HG03521 (cell line): Measurements from ENCODE around the gene LGR6.
"Not testable (repeated sequence)": the region's sequence is repeated elsewhere in the genome, so short reads cannot be mapped to it uniquely, and the experiment has no call there.

ENCODE experiments used
- ATAC-seq: cut with Tn5 transposase; IDR thresholded peaks from one replicate; pipeline ENCODE4 v1.9.1; 2021; ENCODE audit warnings: mild to moderate bottlenecking, moderate library complexity; ENCODE audit not compliant: unreplicated experiment

The LGR6 gene

GRCh38 chr1:202254454-202255252 is 61.1 kb downstream of the LGR6 start:
- no peak for ATAC-seq

GRCh38 chr1:202255343-202255742 is 61.7 kb downstream of the LGR6 start:
- ATAC-seq, result no peak

- ATAC-seq, result no peak
Measured at GRCh38 chr1:202259705-202260104, 66.1 kb downstream of the LGR6 start.

- ATAC-seq, result not testable (repeated sequence)
Measured at GRCh38 chr1:202261209-202261958, 67.8 kb downstream of the LGR6 start.

GRCh38 chr1:202263628-202264027 is 70.0 kb downstream of the LGR6 start:
- no peak for ATAC-seq

GRCh38 chr1:202264300-202264699 is 70.7 kb downstream of the LGR6 start:
- no peak for ATAC-seq

GRCh38 chr1:202264726-202265125 is 71.1 kb downstream of the LGR6 start:
- ATAC-seq, result no peak

- ATAC-seq, result no peak
Measured at GRCh38 chr1:202266061-202266765, 72.6 kb downstream of the LGR6 start.

GRCh38 chr1:202268032-202268431 is 74.4 kb downstream of the LGR6 start:
- ATAC-seq, result no peak

GRCh38 chr1:202268817-202269216 is 75.2 kb downstream of the LGR6 start:
- no peak for ATAC-seq

GRCh38 chr1:202270871-202271326 is 77.3 kb downstream of the LGR6 start:
- ATAC-seq, result no peak

- no peak for ATAC-seq
Measured at GRCh38 chr1:202272103-202272845, 78.7 kb downstream of the LGR6 start.

- no peak for ATAC-seq
Measured at GRCh38 chr1:202274611-202275010, 81.0 kb downstream of the LGR6 start.

GRCh38 chr1:202275061-202275770 is 81.6 kb downstream of the LGR6 start:
- no peak for ATAC-seq

GRCh38 chr1:202276081-202276715 is 82.6 kb downstream of the LGR6 start:
- ATAC-seq, result no peak

GRCh38 chr1:202276920-202277319 is 83.3 kb downstream of the LGR6 start:
- ATAC-seq, result no peak

- no peak for ATAC-seq
Measured at GRCh38 chr1:202278751-202279150, 85.2 kb downstream of the LGR6 start.

- no peak for ATAC-seq
Measured at GRCh38 chr1:202279806-202280205, 86.2 kb downstream of the LGR6 start.

- ATAC-seq, result no peak
Measured at GRCh38 chr1:202280595-202280994, 87.0 kb downstream of the LGR6 start.
